Endothelial cell of umbilical vein (primary cell): Measurements from ENCODE around the gene MT1E.

ENCODE experiments used
- CTCF ChIP-seq, 2 donors: IDR thresholded peaks; 1 replicate in 1 of 2; 2 replicates in 1 of 2; pipeline ENCODE4 v1.5.1; 2011; ENCODE audit warnings: low read length in 2 of 2, mild to moderate bottlenecking in 2 of 2, moderate library complexity in 2 of 2, control low read depth in 1 of 2, inconsistent platforms in 1 of 2, low read depth in 1 of 2; ENCODE audit not compliant: insufficient read depth in 1 of 2; ENCODE audit errors: extremely low read depth in 1 of 2
- EZH2 ChIP-seq: IDR thresholded peaks from 2 replicates; pipeline ENCODE4 v1.6.1; 2012; ENCODE audit warnings: borderline replicate concordance, low read depth, mild to moderate bottlenecking, moderate library complexity, low read length, inconsistent platforms; ENCODE audit not compliant: severe bottlenecking
- POLR2AphosphoS5 ChIP-seq: IDR thresholded peaks from 2 replicates; pipeline ENCODE4 v1.6.1; 2012; ENCODE audit warnings: low read depth, mild to moderate bottlenecking, control low read depth, low read length, moderate library complexity; ENCODE audit not compliant: insufficient read depth

- TF ChIP-seq CTCF (IDR thresholded peaks at IDR 0.05; ENCODE audit: extremely low read depth in 1 of 2, insufficient read depth in 1 of 2, low read depth in 1 of 2, low read length in 2 of 2): no peak
- no peak for TF ChIP-seq POLR2AphosphoS5
- peak; percentile 61 for TF ChIP-seq EZH2
These were observed 36.2 kb upstream of the MT1E start, which contains the start of gene MT3 for GRCh38 chr16:56589141-56590039.
